NCI-H2107 treated with DMSO at 0.1 percent for 48 hours (cell line): Measurements from ENCODE around the gene CADPS2.

Experiments
- DNase-seq: peaks from one replicate; lab custom pipeline; 2025; ENCODE audit not compliant: unreplicated experiment; lab: John Stamatoyannopoulos, UW

The CADPS2 gene

GRCh38 chr7:122886357-122887081 lies at the start of gene CADPS2:
Gene CADPS2 (minus strand): TSS chr7:122886460. CDS start chr7:122886337, 123 bp downstream.
- peak; percentile 87 for DNase-seq

GRCh38 chr7:122935620-122936019 lies 49.4 kb upstream of the CADPS2 start:
- no peak for DNase-seq

DNA sequence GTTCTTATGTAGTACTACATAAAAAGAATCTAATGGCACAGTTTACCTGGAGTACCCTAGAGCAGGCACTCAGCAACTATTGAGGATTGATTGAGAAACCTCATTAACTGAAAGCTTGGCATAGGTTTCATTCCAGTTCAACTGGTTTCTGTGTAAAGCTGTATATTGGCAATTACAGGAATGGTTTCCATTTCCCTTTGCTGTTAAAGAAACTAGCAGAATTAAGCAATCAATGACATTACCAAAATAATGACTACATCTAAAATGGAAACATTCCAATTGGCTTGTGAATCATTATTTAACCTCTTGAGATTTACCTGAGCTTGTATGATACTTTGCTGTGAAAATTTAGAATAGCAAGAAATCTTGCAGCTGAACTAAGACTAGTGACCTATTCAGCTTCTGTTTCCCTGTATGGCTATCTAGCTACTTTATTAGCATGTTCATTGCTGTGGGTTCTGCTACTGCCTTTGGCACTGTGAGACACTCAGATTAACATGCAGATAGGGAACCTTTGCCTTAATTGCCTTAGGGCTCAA lies 33.5 kb upstream of the CADPS2 start:
- no peak for DNase-seq

- no peak for DNase-seq
These were observed 28.6 kb upstream of the CADPS2 start for GRCh38 chr7:122914812-122915211.

- no peak for DNase-seq
These were observed 27.3 kb upstream of the CADPS2 start for GRCh38 chr7:122913608-122914007.

DNA sequence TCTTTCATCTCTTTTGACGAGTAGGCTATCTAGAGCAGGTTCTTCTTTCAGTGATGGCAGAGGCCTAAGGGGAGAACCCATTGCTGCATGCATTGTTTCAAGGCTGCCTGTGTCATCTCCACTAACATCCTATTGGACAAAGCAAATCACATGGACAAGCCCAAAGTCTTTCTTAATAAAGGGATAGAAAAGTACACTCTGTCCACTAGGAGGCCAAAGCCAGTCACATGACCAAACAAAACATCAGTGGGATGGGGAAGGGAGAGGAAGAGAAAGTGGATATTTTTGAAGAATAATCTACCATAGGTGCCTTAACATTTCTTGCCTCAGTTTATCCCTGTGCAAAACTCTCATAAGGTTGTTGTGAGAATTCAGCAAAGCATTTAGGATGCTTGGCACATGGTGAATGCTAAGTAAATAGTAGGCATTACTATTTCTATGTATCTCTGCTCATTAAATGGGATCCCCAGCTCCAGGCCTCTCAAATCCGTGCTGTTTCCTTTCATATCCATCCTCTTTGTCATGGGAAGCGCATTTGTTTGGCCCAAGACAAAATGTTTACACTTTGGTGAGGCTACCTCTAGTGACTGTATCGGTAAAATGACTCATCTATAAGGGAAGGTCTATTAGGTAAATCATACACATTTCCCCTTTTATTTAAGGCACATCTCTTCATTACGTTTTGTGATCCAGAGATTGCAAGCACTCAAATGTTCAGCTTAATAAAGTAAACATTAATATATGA lies 16.7 kb upstream of the CADPS2 start:
- no peak for DNase-seq

- no peak for DNase-seq
These were observed 15.0 kb upstream of the CADPS2 start for GRCh38 chr7:122901250-122901649.

DNA sequence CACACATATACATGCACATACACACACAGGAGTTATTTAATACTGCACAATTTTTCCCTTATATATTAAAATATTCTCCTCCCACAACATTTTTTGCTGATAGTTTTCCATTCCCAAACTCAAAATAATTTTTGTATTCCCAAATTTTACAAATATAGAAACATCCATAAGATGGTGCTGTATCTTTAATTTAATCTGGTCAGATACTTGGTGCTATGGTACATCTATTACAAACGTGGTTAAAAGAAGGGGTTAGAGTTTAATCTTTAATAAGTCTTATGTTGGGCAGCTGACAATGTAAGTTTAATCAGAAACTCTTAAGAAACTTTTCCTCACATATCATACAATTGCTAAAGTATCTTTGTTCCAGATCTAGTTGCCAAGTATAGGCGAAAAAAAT lies 10.2 kb upstream of the CADPS2 start:
- DNase-seq, result peak; percentile 33

DNA sequence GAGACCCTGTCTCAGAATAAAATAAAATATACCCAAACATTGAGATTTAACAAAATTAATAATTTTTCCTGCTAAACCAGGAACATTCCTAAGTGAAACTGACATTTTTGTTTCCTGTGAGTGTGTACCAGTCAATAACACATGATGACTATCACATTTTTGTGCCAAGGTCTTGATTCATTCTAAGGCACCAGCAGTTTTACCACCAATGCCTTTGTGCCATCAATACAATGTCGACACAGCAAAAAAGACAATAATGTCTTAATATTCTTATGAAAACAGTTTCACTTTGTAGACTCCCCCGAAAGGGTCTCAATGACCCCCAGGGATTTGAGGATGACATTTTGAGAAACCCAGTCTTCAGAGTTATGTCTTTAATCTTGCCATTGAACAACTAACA lies 7.2 kb upstream of the CADPS2 start:
- DNase-seq, result no peak

- DNase-seq, result no peak
These were observed 2.9 kb upstream of the CADPS2 start for GRCh38 chr7:122889116-122889515.

GRCh38 chr7:122887848-122888247 lies 1.6 kb upstream of the CADPS2 start:
- no peak for DNase-seq

- DNase-seq, result peak; percentile 49
These were observed 938 bp upstream of the CADPS2 start for GRCh38 chr7:122887198-122887597.

- DNase-seq, result no peak
These were observed 490 bp downstream of the CADPS2 start for GRCh38 chr7:122885583-122886356.

DNA sequence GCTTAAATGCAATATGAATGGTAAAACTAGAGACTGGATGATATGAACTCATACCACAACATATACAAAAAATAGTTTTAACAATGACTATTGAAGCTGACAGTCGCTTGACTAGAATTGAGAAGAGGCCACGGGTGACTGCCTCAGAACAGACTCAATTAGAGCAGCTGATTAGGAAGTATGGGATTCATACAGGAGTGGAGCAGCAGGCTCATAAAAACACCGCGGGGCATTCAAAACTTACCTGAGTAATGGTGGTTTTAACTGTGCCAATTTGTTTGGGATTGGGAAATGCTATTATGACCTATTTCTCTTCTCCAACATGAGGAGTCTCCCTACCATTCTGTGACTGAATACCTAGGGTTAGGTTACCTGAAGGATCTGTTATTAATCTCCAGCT lies 2.1 kb downstream of the CADPS2 start:
- DNase-seq, result peak; percentile 77

DNA sequence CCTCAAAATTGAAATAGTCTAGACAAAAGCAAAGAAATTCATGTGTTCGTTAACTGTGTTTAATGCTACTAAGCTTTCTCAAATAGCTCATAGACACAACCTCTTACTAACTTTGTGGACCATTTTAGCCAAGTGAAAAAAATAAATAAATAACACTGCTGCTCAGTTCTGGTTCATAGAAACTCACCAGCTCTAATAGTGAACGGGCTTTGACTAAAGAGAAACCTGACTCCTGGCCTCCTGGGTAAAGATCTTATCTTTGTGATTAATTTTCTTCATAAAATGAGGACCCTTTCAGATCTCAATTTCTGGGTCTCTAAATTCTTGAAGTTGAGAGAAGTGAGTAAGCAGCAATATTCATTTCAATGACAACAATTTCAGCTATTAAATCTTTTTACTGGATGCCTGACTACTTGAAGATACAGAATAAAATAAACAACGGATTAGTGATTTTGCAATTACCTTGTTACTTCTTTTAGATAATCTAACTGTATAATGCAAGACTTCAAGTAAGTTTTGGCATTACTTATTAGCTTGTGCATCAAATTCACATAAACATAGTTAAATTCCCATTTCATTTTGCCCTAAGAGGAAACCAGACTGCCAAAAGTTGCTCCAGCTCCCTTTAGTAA lies 3.1 kb downstream of the CADPS2 start:
- DNase-seq, result peak; percentile 34

- no peak for DNase-seq
These were observed 4.9 kb downstream of the CADPS2 start for GRCh38 chr7:122881324-122881723.

DNA sequence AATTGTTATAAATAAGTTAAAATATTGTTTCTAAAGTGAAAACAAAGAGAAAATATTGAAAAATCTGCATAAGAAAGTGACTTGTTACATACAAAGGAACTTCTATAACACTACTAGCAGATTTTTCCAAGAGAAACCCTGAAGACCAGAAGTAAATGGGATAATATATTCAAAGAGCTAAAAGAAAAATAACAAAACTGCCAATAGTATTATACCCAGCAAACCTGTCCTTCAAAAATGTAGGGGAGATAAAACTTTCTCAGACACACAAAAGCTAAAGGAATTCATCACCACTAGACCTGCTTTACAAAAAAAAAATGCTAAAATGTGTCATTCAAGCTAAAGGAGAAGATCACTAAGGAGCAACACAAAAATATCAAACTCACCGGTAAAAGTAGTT lies 17.0 kb downstream of the CADPS2 start:
- no peak for DNase-seq

DNA sequence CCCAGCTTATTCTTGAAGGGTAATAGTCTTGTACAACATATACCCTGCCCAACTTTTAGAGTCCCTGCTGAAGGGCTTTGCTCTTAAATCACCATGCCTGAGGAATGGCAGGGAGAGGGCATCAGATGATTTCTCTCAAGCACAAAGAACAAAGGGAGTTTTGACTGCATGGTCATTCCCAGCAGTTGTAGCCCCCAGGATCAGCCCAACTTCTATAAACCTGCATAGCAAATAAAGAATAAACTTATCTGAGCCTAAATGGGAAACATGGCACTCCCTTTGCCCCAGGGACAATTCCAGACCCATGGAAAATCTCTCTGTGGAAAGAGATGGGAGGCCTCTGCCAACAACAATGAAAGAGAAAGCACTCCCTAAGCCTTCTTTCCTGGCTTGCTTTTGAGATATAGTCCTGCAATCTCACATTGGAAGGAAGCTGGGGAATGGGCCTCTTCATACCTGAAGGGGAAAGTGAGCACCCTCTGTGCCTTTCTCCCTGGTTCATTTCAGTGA lies 18.7 kb downstream of the CADPS2 start:
- DNase-seq, result no peak

GRCh38 chr7:122864838-122865237 lies 21.4 kb downstream of the CADPS2 start:
- DNase-seq, result no peak

GRCh38 chr7:122864016-122864415 lies 22.2 kb downstream of the CADPS2 start:
- DNase-seq, result no peak

- DNase-seq, result no peak
These were observed 27.9 kb downstream of the CADPS2 start for GRCh38 chr7:122858320-122858719.
